NCI-H226 (cell line): ENCODE results near the gene AP1B1.
"Not testable (repeated sequence)": the region's sequence is repeated elsewhere in the genome, so short reads cannot be mapped to it uniquely, and the experiment has no call there.

Experiments
- DNase-seq: peaks from one replicate; pipeline ENCODE4 v3.0.0-alpha.2; 2015

Gene AP1B1

DNA sequence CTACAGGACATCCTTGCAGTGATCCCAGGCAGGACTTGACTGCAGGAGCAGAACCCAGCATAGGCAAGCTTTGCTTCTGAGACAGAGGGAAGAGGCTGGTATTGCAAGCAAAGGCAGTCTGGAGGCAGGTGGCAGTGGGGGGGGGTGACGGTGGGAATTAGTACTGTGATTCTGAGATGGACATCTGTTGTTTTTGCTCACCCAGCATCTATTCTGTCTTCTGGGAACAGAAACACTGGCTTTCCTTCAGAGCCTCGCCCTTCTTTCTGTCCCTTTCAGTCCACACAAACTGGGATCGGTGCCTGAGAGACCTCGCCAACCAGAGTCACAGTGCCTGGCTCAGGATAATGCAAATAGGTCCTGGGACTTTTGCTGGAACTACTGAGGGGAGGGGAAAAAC, 41.7 kb downstream of the AP1B1 start:
- no peak for DNase-seq

DNA sequence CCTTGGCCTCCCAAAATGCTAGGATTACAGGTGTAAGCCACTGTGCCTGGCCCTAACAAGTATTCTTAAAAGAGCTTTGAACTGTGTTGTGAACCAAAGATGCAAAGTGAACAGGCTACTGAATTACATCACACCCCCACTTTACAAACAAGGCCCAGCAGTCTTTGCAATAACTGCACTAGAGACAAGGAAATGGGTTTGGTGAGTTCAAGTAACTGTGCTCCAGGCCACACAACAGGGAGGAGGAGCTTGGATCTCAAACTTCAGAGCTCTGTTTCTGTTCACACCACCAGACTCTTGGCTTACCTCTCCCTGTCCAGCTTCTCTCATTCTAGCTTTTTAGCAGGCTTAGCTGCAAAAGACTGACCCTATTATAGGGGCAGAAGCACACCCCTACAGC, 42.4 kb downstream of the AP1B1 start:
- no peak for DNase-seq

GRCh38 chr22:29344889-29345288, 43.5 kb downstream of the AP1B1 start:
- DNase-seq: not testable (repeated sequence)

- DNase-seq: peak; percentile 86
These were observed 44.2 kb downstream of the AP1B1 start for GRCh38 chr22:29344137-29344536.

- peak; percentile 56 for DNase-seq
These were observed 45.0 kb downstream of the AP1B1 start for GRCh38 chr22:29343313-29343805.

- DNase-seq: no peak
These were observed 45.6 kb downstream of the AP1B1 start for GRCh38 chr22:29342577-29343312.

DNA sequence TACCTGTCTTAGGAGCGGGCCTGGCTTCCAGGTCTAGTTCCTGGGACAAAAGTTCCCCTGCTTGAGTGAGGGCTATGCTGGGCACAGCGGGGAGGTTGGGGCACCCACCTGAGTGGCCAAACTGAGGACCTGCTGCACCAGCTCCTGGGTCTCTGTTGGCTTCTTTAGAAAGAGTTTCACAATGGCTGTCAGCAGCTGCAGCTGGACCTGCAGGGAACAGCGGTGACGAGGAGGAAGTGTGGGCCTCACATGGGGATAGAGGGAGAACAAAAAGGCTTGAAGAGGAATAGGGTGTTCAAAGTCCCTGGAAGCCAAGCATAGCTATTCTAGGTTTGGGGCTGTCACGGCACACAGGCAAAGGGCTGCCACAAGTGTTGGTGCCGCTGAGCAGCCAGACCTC, 46.2 kb downstream of the AP1B1 start:
- no peak for DNase-seq

DNA sequence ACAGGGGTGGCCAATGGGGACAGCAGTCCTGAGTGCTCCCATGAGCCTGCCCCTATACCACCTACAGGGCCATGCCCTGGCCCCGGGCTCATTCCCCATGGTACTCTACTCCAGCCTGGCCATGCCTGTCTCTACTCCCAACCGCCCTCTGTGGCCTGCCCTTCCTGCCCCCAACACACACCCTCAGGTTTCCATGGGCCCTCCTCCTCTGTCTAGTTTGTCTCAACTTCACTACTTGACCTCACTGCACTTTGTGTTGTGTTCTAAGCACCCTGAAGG, 46.6 kb downstream of the AP1B1 start:
- DNase-seq: no peak

GRCh38 chr22:29341056-29341848, 47.1 kb downstream of the AP1B1 start:
- DNase-seq: no peak

DNA sequence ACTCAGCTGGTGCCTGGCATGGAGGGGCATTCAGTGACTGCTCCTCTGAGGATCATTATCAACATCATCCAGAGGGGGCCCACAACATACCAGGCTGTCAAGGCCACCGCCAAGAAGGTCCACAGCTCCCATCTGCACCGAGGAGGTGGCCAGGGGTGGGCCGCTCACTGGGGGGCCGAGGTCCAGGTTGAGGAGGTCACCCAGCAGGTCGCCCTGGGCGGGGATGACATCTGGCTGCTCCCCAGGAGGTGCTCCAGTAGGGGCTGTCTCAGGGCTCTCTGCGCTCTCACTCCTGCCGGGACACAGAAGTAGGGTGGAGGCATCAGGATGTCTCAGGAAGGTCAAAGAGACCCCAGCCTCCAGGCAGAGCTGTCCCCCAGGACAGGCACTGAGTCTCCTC, 47.8 kb downstream of the AP1B1 start:
- no peak for DNase-seq

DNA sequence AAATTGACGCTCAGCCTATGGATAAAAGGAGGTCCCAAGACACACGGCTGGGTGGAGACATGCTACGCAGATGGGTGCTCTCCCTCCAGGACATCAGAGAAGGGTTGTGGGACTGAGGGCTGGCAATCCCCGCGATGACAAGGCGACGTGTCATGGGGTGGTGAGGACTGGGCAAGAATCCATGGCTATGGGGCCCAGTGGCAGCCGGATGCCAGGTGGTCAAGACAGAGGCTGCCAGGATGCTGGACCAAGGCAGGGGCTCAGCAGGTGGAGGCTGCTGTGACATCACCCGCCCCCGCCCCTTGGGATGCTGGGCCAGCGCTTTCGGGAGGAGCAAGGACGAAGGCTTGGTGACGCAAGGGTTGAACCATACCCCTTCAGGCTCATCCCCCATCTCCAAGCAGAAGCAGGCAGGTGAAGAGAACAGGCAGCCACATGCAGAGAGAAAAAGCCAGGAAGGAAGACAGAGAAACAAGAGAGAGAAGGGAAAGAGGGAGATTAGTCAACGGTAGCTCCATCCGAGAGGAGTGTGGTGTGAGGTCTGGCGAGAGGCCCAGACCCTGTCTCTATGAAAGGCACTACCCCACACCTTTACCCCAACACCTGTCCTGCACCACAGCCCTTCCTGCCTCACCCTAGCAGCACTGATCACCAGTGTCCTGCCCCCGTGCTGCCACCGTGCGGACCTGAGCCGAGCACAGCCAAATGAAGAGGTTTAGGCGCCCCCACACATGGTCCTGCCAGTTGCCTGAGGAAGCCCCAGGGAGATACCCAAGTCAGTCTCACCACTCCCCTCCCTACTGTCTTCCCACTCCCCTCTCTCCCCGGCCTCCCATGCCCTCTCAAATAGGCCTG, 48.8 kb downstream of the AP1B1 start:
- no peak for DNase-seq

- no peak for DNase-seq
These were observed 50.0 kb downstream of the AP1B1 start for GRCh38 chr22:29338398-29338797.

DNA sequence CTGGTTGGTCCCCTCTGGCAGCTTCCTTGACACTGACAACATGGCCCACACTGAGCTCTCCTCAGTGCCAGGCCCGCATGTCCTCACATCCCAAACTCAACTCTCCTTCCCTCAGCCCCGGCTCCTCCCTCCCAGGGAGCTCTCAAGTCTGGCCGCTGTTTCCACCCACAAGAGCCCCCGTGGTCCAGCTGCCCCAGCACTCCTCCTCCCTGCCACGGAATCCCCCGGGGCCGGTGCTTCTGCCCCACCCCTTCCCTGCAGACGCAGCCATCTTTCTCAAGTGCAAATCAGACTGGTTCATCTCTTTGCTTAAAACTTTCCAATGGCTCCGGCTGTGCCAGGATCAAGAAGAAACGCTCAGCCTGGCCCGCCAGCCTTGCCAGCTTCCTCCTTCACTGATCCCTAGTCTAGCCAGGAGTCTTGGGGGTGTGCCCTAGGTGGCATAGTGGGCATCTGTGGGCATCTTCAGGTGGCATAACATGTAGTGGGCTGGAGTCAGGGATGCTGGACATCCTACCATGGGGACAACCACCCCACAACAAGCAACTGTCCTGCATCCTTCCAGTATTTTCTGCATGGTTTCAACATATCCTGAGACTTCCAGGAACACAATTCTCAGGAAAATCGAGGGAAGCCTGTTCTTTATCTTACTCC, 50.6 kb downstream of the AP1B1 start:
- DNase-seq: no peak

DNA sequence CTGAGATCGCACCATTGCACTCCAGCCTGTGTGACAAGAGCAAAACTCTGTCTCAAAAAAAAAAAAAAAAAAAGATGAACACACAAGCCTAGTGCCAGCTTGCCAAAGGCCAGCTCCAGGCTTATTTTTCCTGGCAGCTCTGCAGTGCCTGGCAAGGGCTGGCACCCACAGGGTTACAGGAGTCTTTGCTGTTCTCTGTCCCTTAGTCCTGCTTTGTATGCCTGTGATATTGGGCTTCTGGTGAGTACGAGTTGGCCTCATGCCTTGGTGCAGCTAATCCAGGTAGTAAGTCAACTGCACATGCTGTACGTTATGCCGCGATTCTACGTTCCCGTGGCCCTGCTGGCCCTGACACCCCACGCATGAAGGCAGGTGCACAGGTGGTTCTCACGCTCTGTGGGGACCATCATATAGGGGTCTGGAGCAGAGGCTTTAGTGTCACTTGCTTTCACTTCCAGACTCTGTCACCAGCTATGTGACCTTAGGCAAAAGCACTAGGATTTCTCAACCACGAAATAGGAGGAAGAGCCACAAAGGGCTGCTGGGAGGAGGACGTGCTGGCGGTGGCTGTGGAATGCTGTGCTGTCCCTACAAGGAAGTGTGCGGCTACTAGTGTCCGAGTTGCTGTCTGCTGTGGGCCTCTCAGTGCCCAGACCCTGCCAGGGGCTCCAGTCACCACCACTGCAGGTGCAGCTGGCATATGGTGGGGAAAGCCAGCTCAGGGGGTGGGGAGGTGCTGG, 51.4 kb downstream of the AP1B1 start:
- no peak for DNase-seq

DNA sequence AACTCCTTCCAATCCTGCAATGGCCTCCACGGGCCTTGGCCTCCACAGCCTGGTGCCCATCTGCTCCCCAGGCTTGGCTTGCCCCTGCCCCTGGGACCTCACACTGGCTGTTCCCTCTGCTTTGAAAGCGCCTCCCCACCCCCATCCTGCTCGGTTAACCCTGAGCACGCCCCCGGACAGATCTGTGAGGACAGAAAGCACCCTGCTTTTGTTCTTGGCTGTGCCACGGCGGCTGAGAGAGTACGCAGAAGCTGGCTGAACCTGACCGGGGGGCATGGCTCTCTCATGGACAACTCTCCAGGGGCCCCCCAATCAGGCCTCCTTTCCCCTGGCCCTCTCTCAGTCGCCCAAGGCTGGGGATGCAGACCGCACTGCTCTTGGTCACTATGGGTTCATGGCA, 52.7 kb downstream of the AP1B1 start:
- no peak for DNase-seq

- no peak for DNase-seq
These were observed 53.5 kb downstream of the AP1B1 start for GRCh38 chr22:29334696-29335344.

DNA sequence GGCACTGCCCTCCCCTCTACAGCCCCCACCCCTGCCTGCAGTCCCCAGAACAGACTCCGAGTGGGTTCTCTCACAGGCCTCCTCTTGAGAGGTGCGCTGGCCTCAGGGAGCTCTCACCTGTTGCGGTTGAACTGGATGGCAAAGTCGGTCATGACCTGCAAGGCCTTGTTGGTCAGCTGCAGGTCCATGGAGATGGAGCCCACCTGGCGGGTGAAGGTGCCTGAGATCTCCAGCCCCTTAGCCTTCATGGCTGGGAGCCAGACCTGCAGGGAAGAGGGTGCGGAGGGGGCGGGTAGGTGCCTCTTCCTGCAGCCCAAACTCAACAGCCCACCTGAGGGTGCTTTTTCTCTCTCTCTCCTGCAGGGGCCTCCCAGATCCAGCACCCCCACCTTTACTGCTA, 54.2 kb downstream of the AP1B1 start:
- no peak for DNase-seq

DNA sequence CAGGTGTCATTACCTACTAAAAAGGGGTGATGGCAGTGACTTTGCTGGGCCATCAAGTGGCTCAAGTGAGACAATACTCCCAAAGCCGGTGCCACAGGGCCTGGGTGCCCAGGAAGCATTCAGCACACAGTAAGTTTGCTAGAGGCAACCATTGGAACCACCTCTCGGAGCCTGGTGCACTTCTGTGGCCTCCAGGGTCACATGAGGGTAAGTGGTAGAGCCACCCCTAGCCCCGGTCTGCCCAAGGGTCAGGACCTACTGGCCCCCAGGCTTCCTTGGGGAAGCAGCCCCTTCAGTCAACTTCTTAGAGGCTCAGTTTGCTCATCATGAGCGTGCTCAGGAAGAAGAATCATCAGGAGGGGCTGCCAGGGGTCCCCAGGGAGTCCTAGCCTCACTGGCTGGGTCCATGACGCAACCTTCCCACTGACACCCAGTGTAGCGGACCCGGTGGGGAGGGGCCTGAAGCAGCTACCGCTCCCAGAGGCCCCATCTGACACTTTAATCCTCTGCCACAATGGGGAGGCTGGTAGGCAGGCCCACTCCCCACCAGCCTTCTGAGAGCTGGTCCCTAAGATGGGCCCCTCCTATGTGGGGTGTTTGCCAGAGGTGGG, 55.4 kb downstream of the AP1B1 start:
- no peak for DNase-seq

GRCh38 chr22:29331658-29332300, 56.6 kb downstream of the AP1B1 start:
- DNase-seq: no peak

GRCh38 chr22:29331213-29331612, 57.2 kb downstream of the AP1B1 start:
- DNase-seq: no peak

- DNase-seq: peak; percentile 26
These were observed 57.6 kb downstream of the AP1B1 start for GRCh38 chr22:29330753-29331152.
